NCI-H774 (cell line): ENCODE measurements around the gene TLX3.
"Not testable (repeated sequence)": the region's sequence is repeated elsewhere in the genome, so short reads cannot be mapped to it uniquely, and the experiment has no call there.

ENCODE experiments used
- DNase-seq: peaks from one replicate; lab custom pipeline; 2025; lab: John Stamatoyannopoulos, UW

Gene TLX3

GRCh38 chr5:171308453-171309275 lies at the start of gene TLX3:
TSS of gene TLX3 (plus strand) at chr5:171309248. CDS start at chr5:171309366, 118 bp downstream.
- no peak for DNase-seq

- DNase-seq = no peak
Measured at GRCh38 chr5:171261361-171261760, 47.7 kb upstream of the TLX3 start.

GRCh38 chr5:171261904-171262303 lies 47.1 kb upstream of the TLX3 start:
- no peak for DNase-seq

- DNase-seq = no peak
Measured at GRCh38 chr5:171263181-171263580, 45.9 kb upstream of the TLX3 start.

- no peak for DNase-seq
Measured at GRCh38 chr5:171264843-171265242, 44.2 kb upstream of the TLX3 start.

- DNase-seq = no peak
Measured at GRCh38 chr5:171268700-171269620, 40.1 kb upstream of the TLX3 start.

- DNase-seq = no peak
Measured at GRCh38 chr5:171269717-171270116, 39.3 kb upstream of the TLX3 start.

- no peak for DNase-seq
Measured at GRCh38 chr5:171270136-171270535, 38.9 kb upstream of the TLX3 start.

GRCh38 chr5:171271798-171272197 lies 37.2 kb upstream of the TLX3 start:
- DNase-seq = no peak

- DNase-seq = no peak
Measured at GRCh38 chr5:171272996-171273970, 35.8 kb upstream of the TLX3 start.

GRCh38 chr5:171275841-171276544 lies 33.1 kb upstream of the TLX3 start:
- peak; percentile 1 for DNase-seq

GRCh38 chr5:171283753-171284152 lies 25.3 kb upstream of the TLX3 start:
- DNase-seq = no peak

GRCh38 chr5:171285465-171285864 lies 23.6 kb upstream of the TLX3 start:
- no peak for DNase-seq

GRCh38 chr5:171288066-171288465 lies 21.0 kb upstream of the TLX3 start:
- DNase-seq = no peak

GRCh38 chr5:171291371-171291770 lies 17.7 kb upstream of the TLX3 start:
- no peak for DNase-seq

GRCh38 chr5:171295299-171295698 lies 13.7 kb upstream of the TLX3 start:
- DNase-seq = no peak

GRCh38 chr5:171295801-171296200 lies 13.2 kb upstream of the TLX3 start:
- DNase-seq = no peak

GRCh38 chr5:171297941-171298340 lies 11.1 kb upstream of the TLX3 start:
- DNase-seq = not testable (repeated sequence)

- no peak for DNase-seq
Measured at GRCh38 chr5:171299228-171299627, 9.8 kb upstream of the TLX3 start.

GRCh38 chr5:171299851-171300250 lies 9.2 kb upstream of the TLX3 start:
- DNase-seq = no peak

GRCh38 chr5:171300358-171300757 lies 8.7 kb upstream of the TLX3 start:
- DNase-seq = no peak
